ENCODE measurements around the gene TSPAN17. TPM values are rescaled to one million over a fixed set of nuclear protein-coding genes. Genes with fewer than 3 reads are reported as not detected.

Gene TSPAN17
- total RNA-seq, 1 experiment from 2014 or later, result 4.8 TPM

DNA sequence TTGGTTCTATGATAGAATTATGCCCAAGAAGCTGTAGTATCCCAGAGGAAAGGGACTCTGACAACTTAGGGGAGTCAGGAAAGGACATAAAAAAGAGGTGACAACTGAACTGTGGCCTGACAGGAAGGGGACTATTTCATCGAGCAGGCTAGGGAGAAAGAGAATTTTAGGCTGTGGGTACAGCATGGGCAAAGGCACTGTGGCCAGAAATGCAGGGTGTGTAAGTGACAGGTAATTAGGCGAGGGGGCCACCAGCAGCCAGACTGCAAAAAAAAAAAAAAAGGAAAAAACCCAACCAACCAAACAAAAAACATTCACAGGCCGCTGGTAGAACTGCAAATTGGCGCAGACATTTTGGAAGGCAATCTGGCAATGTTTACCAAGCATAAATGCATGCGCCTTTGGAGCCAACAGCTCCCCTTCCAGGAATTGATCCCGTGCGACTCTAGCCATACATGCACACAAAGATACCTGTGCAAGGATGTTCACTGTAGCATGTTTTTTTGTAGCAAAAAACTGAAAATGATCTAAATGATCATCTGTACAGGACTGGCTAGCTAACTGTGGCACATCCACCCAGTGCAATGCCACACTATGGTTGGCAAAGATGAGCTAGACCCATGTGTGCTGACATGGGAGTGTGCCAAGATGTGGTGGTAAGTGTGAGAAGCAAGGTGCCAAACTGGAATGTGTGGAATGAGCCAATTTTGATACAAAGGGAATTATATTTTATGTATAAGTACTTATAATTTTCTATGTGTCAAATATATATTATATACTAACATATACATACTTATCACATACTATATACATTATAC, 15.7 kb upstream of the TSPAN17 start:
- Histone ChIP-seq H4K20me1 (ENCODE audit: insufficient read depth, low read depth, low read length) (peaks cover 7% of the 10 kb centered on the region; the same call in 1 of the 2 replicates), H3K9me2 (replicated peaks; ENCODE audit: insufficient read depth, low read length) (no peaks in the 10 kb centered on the region), H3K27me3 (ENCODE audit: low read length) (peaks cover 2% of the 10 kb centered on the region; the same call in 1 of the 2 replicates), H3K27ac (ENCODE audit: low read length) (no peak overlapping the region), H3K9me3 (ENCODE audit: low read length) (no peaks in the 10 kb centered on the region), H3K79me2 (ENCODE audit: low read length) (no peaks in the 10 kb centered on the region), H3K9ac (ENCODE audit: low read length) (no peak overlapping the region), H3K4me2 (ENCODE audit: low read depth, low read length, poor library complexity, severe bottlenecking) (no peak overlapping the region), H3K4me1 (ENCODE audit: low read length) (peaks cover 28% of the 10 kb centered on the region), H3K36me3 (ENCODE audit: insufficient read depth, low read length) (no peaks in the 10 kb centered on the region), H3K4me3 (ENCODE audit: low read length) (no peak overlapping the region), H2AFZ (ENCODE audit: low read length) (no peak overlapping the region)
- no peak for DNase-seq

DNA sequence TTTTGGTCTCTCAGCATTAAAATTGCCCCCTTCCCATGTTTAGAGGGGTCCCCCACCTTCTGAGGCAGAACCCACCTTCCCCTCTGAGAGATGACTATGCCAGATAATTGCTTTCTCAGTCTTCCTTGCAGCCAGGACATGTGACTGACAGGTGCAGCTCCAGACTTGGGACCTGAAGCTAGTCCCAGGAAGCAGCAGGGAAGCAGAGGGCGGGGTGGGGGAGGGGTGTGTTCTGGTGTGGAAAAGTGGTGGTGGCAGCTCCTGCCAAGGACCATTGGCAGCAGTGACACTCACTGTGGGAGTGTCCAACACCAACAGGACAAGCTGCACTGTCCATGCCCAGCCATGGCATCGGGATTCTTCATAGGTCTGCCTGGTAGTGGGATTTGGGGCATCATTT, 14.5 kb upstream of the TSPAN17 start:
- Histone ChIP-seq H3K9ac (ENCODE audit: low read length) (no peak overlapping the region), H3K36me3 (ENCODE audit: insufficient read depth, low read length) (no peaks in the 10 kb centered on the region), H3K27ac (ENCODE audit: low read length) (no peak overlapping the region), H4K20me1 (ENCODE audit: insufficient read depth, low read depth, low read length) (peaks cover 7% of the 10 kb centered on the region; the same call in 1 of the 2 replicates), H3K4me3 (ENCODE audit: low read length) (no peak overlapping the region), H3K4me2 (ENCODE audit: low read depth, low read length, poor library complexity, severe bottlenecking) (no peak overlapping the region), H3K9me2 (replicated peaks; ENCODE audit: insufficient read depth, low read length) (no peaks in the 10 kb centered on the region), H3K9me3 (ENCODE audit: low read length) (no peaks in the 10 kb centered on the region), H3K27me3 (ENCODE audit: low read length) (peaks cover 2% of the 10 kb centered on the region; the same call in 1 of the 2 replicates), H2AFZ (ENCODE audit: low read length) (no peak overlapping the region), H3K79me2 (ENCODE audit: low read length) (no peaks in the 10 kb centered on the region), H3K4me1 (ENCODE audit: low read length) (peaks cover 28% of the 10 kb centered on the region)
- DNase-seq, result no peak

GRCh38 chr5:176633598-176633997, 13.7 kb upstream of the TSPAN17 start:
- Histone ChIP-seq H3K4me1 (ENCODE audit: low read length) (peaks cover 28% of the 10 kb centered on the region), H3K9me3 (ENCODE audit: low read length) (no peaks in the 10 kb centered on the region), H3K9me2 (replicated peaks; ENCODE audit: insufficient read depth, low read length) (no peaks in the 10 kb centered on the region), H3K27me3 (ENCODE audit: low read length) (peaks cover 2% of the 10 kb centered on the region; the same call in 1 of the 2 replicates), H3K4me2 (ENCODE audit: low read depth, low read length, poor library complexity, severe bottlenecking) (peak overlapping the region; percentile 67), H3K4me3 (ENCODE audit: low read length) (peak overlapping the region; percentile 40; the same call in 1 of the 2 replicates), H2AFZ (ENCODE audit: low read length) (no peak overlapping the region), H3K27ac (ENCODE audit: low read length) (no peak overlapping the region), H3K36me3 (ENCODE audit: insufficient read depth, low read length) (no peaks in the 10 kb centered on the region), H4K20me1 (ENCODE audit: insufficient read depth, low read depth, low read length) (peaks cover 7% of the 10 kb centered on the region; the same call in 1 of the 2 replicates), H3K9ac (ENCODE audit: low read length) (peak overlapping the region; percentile 25; the same call in 1 of the 2 replicates), H3K79me2 (ENCODE audit: low read length) (no peaks in the 10 kb centered on the region)
- peak; percentile 82 for DNase-seq

GRCh38 chr5:176636426-176636825, 10.9 kb upstream of the TSPAN17 start:
- no peak for DNase-seq
- no peaks in the 10 kb centered on the region for H3K9me3 ChIP-seq (ENCODE audit: low read length)
- H3K4me1 ChIP-seq (ENCODE audit: low read length), result peaks cover 15% of the 10 kb centered on the region
- H3K9me2 ChIP-seq (replicated peaks; ENCODE audit: insufficient read depth, low read length), result no peaks in the 10 kb centered on the region
- no peak overlapping the region for H2AFZ ChIP-seq (ENCODE audit: low read length)
- H3K27ac ChIP-seq (ENCODE audit: low read length), result no peak overlapping the region
- no peaks in the 10 kb centered on the region for H3K36me3 ChIP-seq (ENCODE audit: insufficient read depth, low read length)
- no peaks in the 10 kb centered on the region for H3K79me2 ChIP-seq (ENCODE audit: low read length)
- no peaks in the 10 kb centered on the region for H4K20me1 ChIP-seq (ENCODE audit: insufficient read depth, low read depth, low read length)
- H3K27me3 ChIP-seq (ENCODE audit: low read length), result no peaks in the 10 kb centered on the region
- H3K4me2 ChIP-seq (ENCODE audit: low read depth, low read length, poor library complexity, severe bottlenecking), result no peak overlapping the region
- no peak overlapping the region for H3K9ac ChIP-seq (ENCODE audit: low read length)
- H3K4me3 ChIP-seq (ENCODE audit: low read length), result no peak overlapping the region

DNA sequence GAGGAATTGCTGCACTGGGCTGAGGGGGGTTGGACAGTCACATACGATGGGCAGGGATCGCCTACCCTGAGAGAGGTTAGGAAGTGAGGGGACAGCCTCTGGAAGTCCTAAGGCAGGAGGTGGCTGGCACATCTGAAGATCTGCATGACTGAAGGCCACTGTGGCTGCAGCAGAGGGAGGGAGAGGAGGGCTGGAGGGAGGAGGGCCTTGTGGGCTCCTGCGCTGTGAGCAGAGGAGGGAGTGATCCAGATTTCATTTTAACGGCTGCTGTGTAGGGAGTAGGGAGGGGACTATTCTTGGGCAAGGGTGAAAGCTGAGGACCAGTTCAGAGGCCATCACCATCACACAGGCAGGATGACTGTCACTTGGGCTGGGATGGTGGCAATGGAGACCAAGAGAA, 9.7 kb upstream of the TSPAN17 start:
- no peak overlapping the region for H3K4me2 ChIP-seq (ENCODE audit: low read depth, low read length, poor library complexity, severe bottlenecking)
- no peak for DNase-seq
- no peaks in the 10 kb centered on the region for H3K36me3 ChIP-seq (ENCODE audit: insufficient read depth, low read length)
- no peak overlapping the region for H3K4me3 ChIP-seq (ENCODE audit: low read length)
- H2AFZ ChIP-seq (ENCODE audit: low read length), result no peak overlapping the region
- H3K9ac ChIP-seq (ENCODE audit: low read length), result no peak overlapping the region
- H3K27ac ChIP-seq (ENCODE audit: low read length), result no peak overlapping the region
- H3K79me2 ChIP-seq (ENCODE audit: low read length), result no peaks in the 10 kb centered on the region
- H3K4me1 ChIP-seq (ENCODE audit: low read length), result peaks cover 15% of the 10 kb centered on the region
- H3K9me3 ChIP-seq (ENCODE audit: low read length), result no peaks in the 10 kb centered on the region
- no peaks in the 10 kb centered on the region for H3K9me2 ChIP-seq (replicated peaks; ENCODE audit: insufficient read depth, low read length)
- H3K27me3 ChIP-seq (ENCODE audit: low read length), result no peaks in the 10 kb centered on the region
- H4K20me1 ChIP-seq (ENCODE audit: insufficient read depth, low read depth, low read length), result no peaks in the 10 kb centered on the region

- DNase-seq, result no peak
- Histone ChIP-seq H3K36me3 (ENCODE audit: insufficient read depth, low read length) (no peaks in the 10 kb centered on the region), H3K79me2 (ENCODE audit: low read length) (no peaks in the 10 kb centered on the region), H3K4me3 (ENCODE audit: low read length) (no peak overlapping the region), H2AFZ (ENCODE audit: low read length) (no peak overlapping the region), H3K9me3 (ENCODE audit: low read length) (no peaks in the 10 kb centered on the region), H3K27me3 (ENCODE audit: low read length) (no peaks in the 10 kb centered on the region), H3K4me1 (ENCODE audit: low read length) (peaks cover 9% of the 10 kb centered on the region), H3K9me2 (replicated peaks; ENCODE audit: insufficient read depth, low read length) (no peaks in the 10 kb centered on the region), H4K20me1 (ENCODE audit: insufficient read depth, low read depth, low read length) (no peaks in the 10 kb centered on the region), H3K4me2 (ENCODE audit: low read depth, low read length, poor library complexity, severe bottlenecking) (no peak overlapping the region), H3K27ac (ENCODE audit: low read length) (no peak overlapping the region), H3K9ac (ENCODE audit: low read length) (no peak overlapping the region)
Measured at GRCh38 chr5:176638437-176638836, 8.8 kb upstream of the TSPAN17 start.

DNA sequence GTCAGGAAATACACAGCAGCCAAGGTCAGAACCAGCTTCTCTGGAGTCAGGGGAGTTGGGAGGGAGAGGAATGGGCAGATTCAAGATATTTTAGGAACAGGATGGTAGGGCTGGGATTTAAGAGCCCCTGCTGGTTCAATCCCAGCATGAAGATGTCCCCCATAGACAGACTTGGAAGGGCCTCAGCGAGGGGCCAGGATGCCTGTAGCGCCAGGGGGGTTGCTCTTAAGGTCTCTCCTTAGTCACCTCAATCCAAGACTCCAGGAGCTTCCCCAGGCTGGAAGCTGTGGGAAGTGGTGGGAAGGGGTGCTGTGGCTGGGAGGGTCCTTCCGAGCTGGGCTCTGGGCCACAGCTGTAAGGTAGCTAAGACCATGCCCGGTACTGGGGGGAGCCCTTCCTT, 8.1 kb upstream of the TSPAN17 start:
- H3K4me2 ChIP-seq (ENCODE audit: low read depth, low read length, poor library complexity, severe bottlenecking), result no peak overlapping the region
- peaks cover 2% of the 10 kb centered on the region for H3K4me1 ChIP-seq (ENCODE audit: low read length)
- no peaks in the 10 kb centered on the region for H3K9me3 ChIP-seq (ENCODE audit: low read length)
- DNase-seq, result no peak
- no peak overlapping the region for H3K9ac ChIP-seq (ENCODE audit: low read length)
- no peak overlapping the region for H3K4me3 ChIP-seq (ENCODE audit: low read length)
- no peaks in the 10 kb centered on the region for H3K36me3 ChIP-seq (ENCODE audit: insufficient read depth, low read length)
- H4K20me1 ChIP-seq (ENCODE audit: insufficient read depth, low read depth, low read length), result no peaks in the 10 kb centered on the region
- no peak overlapping the region for H2AFZ ChIP-seq (ENCODE audit: low read length)
- no peaks in the 10 kb centered on the region for H3K79me2 ChIP-seq (ENCODE audit: low read length)
- H3K27ac ChIP-seq (ENCODE audit: low read length), result no peak overlapping the region
- H3K27me3 ChIP-seq (ENCODE audit: low read length), result no peaks in the 10 kb centered on the region
- H3K9me2 ChIP-seq (replicated peaks; ENCODE audit: insufficient read depth, low read length), result no peaks in the 10 kb centered on the region

DNA sequence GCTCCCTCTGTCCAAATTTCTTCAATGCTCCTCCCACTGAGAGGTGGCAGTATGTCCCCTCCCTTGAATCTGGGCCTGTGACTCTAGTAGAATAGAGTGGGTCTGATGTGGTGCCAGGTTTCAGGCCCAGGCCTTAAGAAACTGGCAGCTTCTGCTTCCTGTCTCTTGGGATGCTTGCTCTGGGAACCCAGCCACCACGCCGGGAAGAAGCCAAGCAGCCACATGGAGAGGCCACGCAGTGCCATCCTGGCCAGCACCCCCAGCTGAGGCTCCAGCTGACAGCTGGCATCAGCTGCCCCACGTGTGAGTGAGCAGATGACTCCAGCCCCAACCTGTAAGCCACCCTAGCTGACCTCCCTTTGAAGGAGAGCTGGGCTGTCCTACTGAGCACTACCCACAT, 7.3 kb upstream of the TSPAN17 start:
- no peaks in the 10 kb centered on the region for H3K4me1 ChIP-seq (ENCODE audit: low read length)
- H3K4me2 ChIP-seq (ENCODE audit: low read depth, low read length, poor library complexity, severe bottlenecking), result no peak overlapping the region
- no peak overlapping the region for H3K4me3 ChIP-seq (ENCODE audit: low read length)
- no peaks in the 10 kb centered on the region for H3K27me3 ChIP-seq (ENCODE audit: low read length)
- H3K79me2 ChIP-seq (ENCODE audit: low read length), result no peaks in the 10 kb centered on the region
- no peaks in the 10 kb centered on the region for H3K9me3 ChIP-seq (ENCODE audit: low read length)
- no peak overlapping the region for H2AFZ ChIP-seq (ENCODE audit: low read length)
- H3K9ac ChIP-seq (ENCODE audit: low read length), result no peak overlapping the region
- no peak for DNase-seq
- H3K27ac ChIP-seq (ENCODE audit: low read length), result no peak overlapping the region
- H4K20me1 ChIP-seq (ENCODE audit: insufficient read depth, low read depth, low read length), result no peaks in the 10 kb centered on the region
- no peaks in the 10 kb centered on the region for H3K9me2 ChIP-seq (replicated peaks; ENCODE audit: insufficient read depth, low read length)
- H3K36me3 ChIP-seq (ENCODE audit: insufficient read depth, low read length), result no peaks in the 10 kb centered on the region
